ENCODE data around the gene PJA2. TPM values are rescaled to one million over a fixed set of nuclear protein-coding genes. Genes with fewer than 3 reads are reported as not detected.

Gene PJA2
- total and polyA plus RNA-seq, 9 donors, result 58.8 to 122 (median 109) TPM

- H3K4me3 ChIP-seq, result peak overlapping the region; percentile 64
- no peaks in the 10 kb centered on the region for H3K27me3 ChIP-seq
- peak overlapping the region; percentile 92 to 93 for H3K27ac ChIP-seq
- H3K4me1 ChIP-seq (ENCODE audit: insufficient read depth), result peaks cover 1% of the 10 kb centered on the region
- H3K36me3 ChIP-seq, result no peaks in the 10 kb centered on the region
- H3K9me3 ChIP-seq, result no peaks in the 10 kb centered on the region
- DNase-seq, result no peak
- intact Hi-C loops (cut with DNase I), result no loop called here
- TF ChIP-seq CTCF (IDR thresholded peaks at IDR 0.05) (no peak), EP300 (IDR thresholded peaks at IDR 0.05) (no peak), POLR2A (IDR thresholded peaks at IDR 0.05) (no peak)
- WGBS, 3 donors, result 4 to 9% (median 7%) methylated on average over 2 of the region's 2 CpGs
Measured at GRCh38 chr5:109411149-109411514, 1.4 kb upstream of the PJA2 start.

GRCh38 chr5:109410389-109411148 is 795 bp upstream of the PJA2 start:
- Histone ChIP-seq H3K27me3 (no peaks in the 10 kb centered on the region), H3K27ac (peak overlapping the region; percentile 92 to 93), H3K9me3 (no peaks in the 10 kb centered on the region), H3K4me3 (peak overlapping the region; percentile 64), H3K36me3 (no peaks in the 10 kb centered on the region), H3K4me1 (ENCODE audit: insufficient read depth) (peaks cover 2% of the 10 kb centered on the region)
- peak; percentile 75 to 87 (median 83) for DNase-seq
- TF ChIP-seq EP300 (IDR thresholded peaks at IDR 0.05), result no peak
- peak; percentile 31 for TF ChIP-seq POLR2A (IDR thresholded peaks at IDR 0.05)
- TF ChIP-seq CTCF (IDR thresholded peaks at IDR 0.05), result peak in 1 of 3 donors; percentile 7
- intact Hi-C loops (cut with DNase I), result no loop called here
- WGBS, 3 donors, result 1 to 2% (median 1%) methylated on average over 26 of the region's 26 CpGs

- DNase-seq, result peak in 4 of 5 donors; percentile 64 to 80 (median 72)
- peaks cover 2% of the 10 kb centered on the region for H3K4me1 ChIP-seq (ENCODE audit: insufficient read depth)
- H3K9me3 ChIP-seq, result no peaks in the 10 kb centered on the region
- H3K27me3 ChIP-seq, result no peaks in the 10 kb centered on the region
- no peak for TF ChIP-seq POLR2A (IDR thresholded peaks at IDR 0.05)
- no peak for TF ChIP-seq EP300 (IDR thresholded peaks at IDR 0.05)
- no peak for TF ChIP-seq CTCF (IDR thresholded peaks at IDR 0.05)
- intact Hi-C loops (cut with DNase I), result loop anchor here in 1 of 4 donors (5.0 to 10.0 kb wide), 2 partner anchors 74 to 283 kb away; no protein-coding TSS in a partner anchor
- WGBS, 3 donors, result 0 to 1% (median 0%) methylated on average over 52 of the region's 52 CpGs
- H3K27ac ChIP-seq, result peak overlapping the region; percentile 92 to 99
- H3K36me3 ChIP-seq, result no peaks in the 10 kb centered on the region
- H3K4me3 ChIP-seq, result peak overlapping the region; percentile 94
Measured at GRCh38 chr5:109408991-109409843, 557 bp downstream of the PJA2 start.

GRCh38 chr5:109407913-109408312 is 1.9 kb downstream of the PJA2 start:
- peaks cover 4% of the 10 kb centered on the region for H3K4me1 ChIP-seq (ENCODE audit: insufficient read depth)
- peak overlapping the region; percentile 94 for H3K4me3 ChIP-seq
- WGBS, 3 donors, result 17 to 28% (median 19%) methylated on average over 2 of the region's 2 CpGs

More at GRCh38 chr5:109407913-109408312, 1.9 kb downstream of the PJA2 start:
- no peak for DNase-seq
- intact Hi-C loops (cut with DNase I), result loop anchor here in 1 of 4 donors (5.0 to 10.0 kb wide), 2 partner anchors 73 to 284 kb away; no protein-coding TSS in a partner anchor
- no peak overlapping the region for H3K27ac ChIP-seq
- TF ChIP-seq EP300 (IDR thresholded peaks at IDR 0.05), result no peak
- no peak for TF ChIP-seq CTCF (IDR thresholded peaks at IDR 0.05)
- TF ChIP-seq POLR2A (IDR thresholded peaks at IDR 0.05), result no peak
- no peaks in the 10 kb centered on the region for H3K9me3 ChIP-seq
- no peaks in the 10 kb centered on the region for H3K27me3 ChIP-seq
- no peaks in the 10 kb centered on the region for H3K36me3 ChIP-seq
